ENCODE results near the gene SMIM10L2A.

The SMIM10L2A gene

GRCh38 chrX:135424469-135424868 lies 2.7 kb downstream of the SMIM10L2A start:
- TF ChIP-seq CTCF (conservative IDR thresholded peaks at IDR 0.05) = no peak
- no peak overlapping the region for H3K27ac ChIP-seq

GRCh38 chrX:135425026-135425965 lies 3.6 kb downstream of the SMIM10L2A start:
- H3K27ac ChIP-seq = no peak overlapping the region
- TF ChIP-seq CTCF (conservative IDR thresholded peaks at IDR 0.05) = no peak

GRCh38 chrX:135429429-135429828 lies 7.7 kb downstream of the SMIM10L2A start:
- H3K27ac ChIP-seq = no peak overlapping the region

GRCh38 chrX:135431886-135432285 lies 10.1 kb downstream of the SMIM10L2A start:
- no peak overlapping the region for H3K27ac ChIP-seq
- TF ChIP-seq CTCF (conservative IDR thresholded peaks at IDR 0.05) = no peak

More at GRCh38 chrX:135429429-135429828, 7.7 kb downstream of the SMIM10L2A start:
- TF ChIP-seq CTCF (conservative IDR thresholded peaks at IDR 0.05) = no peak

- TF ChIP-seq CTCF (conservative IDR thresholded peaks at IDR 0.05) = no peak
- no peak overlapping the region for H3K27ac ChIP-seq
These were observed 10.7 kb downstream of the SMIM10L2A start for GRCh38 chrX:135432453-135432852.

- no peak overlapping the region for H3K27ac ChIP-seq
- TF ChIP-seq CTCF (conservative IDR thresholded peaks at IDR 0.05) = no peak
These were observed 11.3 kb downstream of the SMIM10L2A start for GRCh38 chrX:135432881-135433521.

GRCh38 chrX:135433531-135434257 lies 11.9 kb downstream of the SMIM10L2A start:
- no peak for TF ChIP-seq CTCF (conservative IDR thresholded peaks at IDR 0.05)
- H3K27ac ChIP-seq = no peak overlapping the region

All from VCaP (cell line).